ENCODE measurements around the gene NUDT2. TPM values are rescaled to one million over a fixed set of nuclear protein-coding genes. Genes with fewer than 3 reads are reported as not detected.

The NUDT2 gene
- total RNA-seq, 4 donors from 2014 or later = 14.1 to 55.5 (median 25.4) TPM

GRCh38 chr9:34382054-34382453, 52.7 kb downstream of the NUDT2 start:
- Histone ChIP-seq H3K36me3 (no peaks in the 10 kb centered on the region), H3K4me1 (peaks cover 0 to 39% (median 28%) of the 10 kb centered on the region in 4 donors), H3K27me3 (no peaks in the 10 kb centered on the region), H3K9me3 (no peaks in the 10 kb centered on the region), H3K27ac (no peak overlapping the region), H3K4me3 (no peak overlapping the region)
- DNase-seq (ENCODE audit: low spot score in 2 of 2) = no peak
- no peak for TF ChIP-seq EP300 (IDR thresholded peaks at IDR 0.05)
- TF ChIP-seq, protein P1, sequence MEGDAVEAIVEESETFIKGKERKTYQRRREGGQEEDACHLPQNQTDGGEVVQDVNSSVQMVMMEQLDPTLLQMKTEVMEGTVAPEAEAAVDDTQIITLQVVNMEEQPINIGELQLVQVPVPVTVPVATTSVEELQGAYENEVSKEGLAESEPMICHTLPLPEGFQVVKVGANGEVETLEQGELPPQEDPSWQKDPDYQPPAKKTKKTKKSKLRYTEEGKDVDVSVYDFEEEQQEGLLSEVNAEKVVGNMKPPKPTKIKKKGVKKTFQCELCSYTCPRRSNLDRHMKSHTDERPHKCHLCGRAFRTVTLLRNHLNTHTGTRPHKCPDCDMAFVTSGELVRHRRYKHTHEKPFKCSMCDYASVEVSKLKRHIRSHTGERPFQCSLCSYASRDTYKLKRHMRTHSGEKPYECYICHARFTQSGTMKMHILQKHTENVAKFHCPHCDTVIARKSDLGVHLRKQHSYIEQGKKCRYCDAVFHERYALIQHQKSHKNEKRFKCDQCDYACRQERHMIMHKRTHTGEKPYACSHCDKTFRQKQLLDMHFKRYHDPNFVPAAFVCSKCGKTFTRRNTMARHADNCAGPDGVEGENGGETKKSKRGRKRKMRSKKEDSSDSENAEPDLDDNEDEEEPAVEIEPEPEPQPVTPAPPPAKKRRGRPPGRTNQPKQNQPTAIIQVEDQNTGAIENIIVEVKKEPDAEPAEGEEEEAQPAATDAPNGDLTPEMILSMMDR (IDR thresholded peaks at IDR 0.05) = no peak
- no peak for TF ChIP-seq POLR2A (IDR thresholded peaks at IDR 0.05)
- 94 to 96% methylated on average over 5 of the region's 5 CpGs for WGBS, 2 donors

GRCh38 chr9:34382879-34383278, 53.5 kb downstream of the NUDT2 start:
- WGBS, 2 donors = 89 to 92% methylated on average over 3 of the region's 3 CpGs
- H3K9me3 ChIP-seq = no peaks in the 10 kb centered on the region
- H3K36me3 ChIP-seq = no peaks in the 10 kb centered on the region
- no peak overlapping the region for H3K4me3 ChIP-seq
- H3K4me1 ChIP-seq = peaks cover 0 to 31% (median 21%) of the 10 kb centered on the region in 4 donors
- TF ChIP-seq EP300 (IDR thresholded peaks at IDR 0.05) (no peak), POLR2A (IDR thresholded peaks at IDR 0.05) (no peak)
- TF ChIP-seq, protein P1 (IDR thresholded peaks at IDR 0.05) = no peak
- no peak for DNase-seq (ENCODE audit: low spot score in 2 of 2)
- H3K27me3 ChIP-seq = no peaks in the 10 kb centered on the region
- no peak overlapping the region for H3K27ac ChIP-seq

DNA sequence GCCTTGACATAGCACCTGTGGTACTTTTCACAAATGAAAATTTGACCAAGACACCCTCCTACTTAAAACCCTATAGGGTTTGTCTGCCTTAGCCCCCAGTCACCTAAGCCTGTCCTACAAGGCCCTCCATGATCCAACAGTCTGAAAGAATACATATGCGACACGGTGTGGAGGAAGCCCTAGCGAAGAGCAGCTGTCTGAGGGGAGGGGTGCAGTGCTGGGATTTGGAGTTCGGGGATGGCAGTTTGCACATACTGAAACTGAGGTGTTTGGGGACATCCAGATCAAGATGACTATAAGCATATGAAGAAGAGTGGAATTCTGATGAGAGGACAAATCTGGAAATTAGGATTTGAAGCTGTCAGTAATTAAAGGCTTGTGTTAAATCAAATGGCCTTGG, 54.5 kb downstream of the NUDT2 start:
- Histone ChIP-seq H3K27me3 (no peaks in the 10 kb centered on the region), H3K27ac (no peak overlapping the region), H3K9me3 (no peaks in the 10 kb centered on the region), H3K4me3 (no peak overlapping the region), H3K36me3 (no peaks in the 10 kb centered on the region), H3K4me1 (peaks cover 0 to 27% (median 21%) of the 10 kb centered on the region in 4 donors)
- no peak for DNase-seq (ENCODE audit: low spot score in 2 of 2)
- TF ChIP-seq POLR2A (IDR thresholded peaks at IDR 0.05) = no peak
- TF ChIP-seq, protein P1 (IDR thresholded peaks at IDR 0.05) = no peak
- no peak for TF ChIP-seq EP300 (IDR thresholded peaks at IDR 0.05)
- 80 to 90% methylated on average over 4 of the region's 4 CpGs for WGBS, 2 donors

DNA sequence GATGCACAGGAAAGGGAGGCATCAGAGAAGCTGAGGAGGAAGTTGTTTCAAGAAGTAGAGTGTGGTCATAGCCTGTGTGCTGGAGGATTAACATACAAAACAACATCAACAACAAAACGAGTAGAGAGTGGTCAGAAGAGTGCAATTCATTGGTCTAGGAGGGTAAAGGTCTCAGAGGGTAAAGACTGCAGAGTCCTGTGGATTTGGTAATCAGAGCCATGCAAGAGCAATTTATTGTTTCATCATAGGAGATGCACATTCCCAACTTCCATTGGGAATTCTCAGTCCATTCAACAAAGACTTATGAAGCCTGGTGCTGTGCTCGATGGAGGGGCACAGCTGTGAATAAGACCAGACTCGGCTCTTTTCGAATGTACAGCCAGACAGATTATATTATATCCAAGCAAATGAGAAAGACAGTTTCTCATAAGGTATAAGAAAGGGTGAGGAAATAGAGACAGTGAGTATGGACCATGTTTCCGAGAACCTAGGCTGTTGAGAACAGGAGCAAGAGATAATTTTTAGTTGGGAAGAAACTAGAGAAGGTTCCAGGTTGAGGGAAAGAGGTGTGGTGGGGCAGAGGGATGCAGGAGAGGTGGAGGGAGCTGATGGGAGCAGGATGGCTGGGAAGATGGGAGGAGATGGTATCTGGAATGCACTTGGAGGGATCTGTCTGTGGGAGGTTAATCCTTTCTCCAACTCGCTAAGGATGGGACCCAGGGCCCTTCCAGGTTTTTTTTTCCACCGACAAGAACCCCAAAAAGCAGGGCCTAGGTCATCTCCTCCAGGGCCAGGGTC, 55.2 kb downstream of the NUDT2 start:
- DNase-seq (ENCODE audit: low spot score in 2 of 2) = no peak
- H3K9me3 ChIP-seq = no peaks in the 10 kb centered on the region
- no peaks in the 10 kb centered on the region for H3K36me3 ChIP-seq
- no peak for TF ChIP-seq EP300 (IDR thresholded peaks at IDR 0.05)
- TF ChIP-seq POLR2A (IDR thresholded peaks at IDR 0.05) = no peak
- TF ChIP-seq, protein P1 (IDR thresholded peaks at IDR 0.05) = no peak
- no peak overlapping the region for H3K4me3 ChIP-seq
- 61 to 67% methylated on average over 7 of the region's 7 CpGs for WGBS, 2 donors
- peaks cover 0 to 20% (median 17%) of the 10 kb centered on the region in 4 donors for H3K4me1 ChIP-seq
- no peak overlapping the region for H3K27ac ChIP-seq
- no peaks in the 10 kb centered on the region for H3K27me3 ChIP-seq

GRCh38 chr9:34385561-34386230, 56.3 kb downstream of the NUDT2 start:
- WGBS, 2 donors = 89 to 92% methylated on average over 6 of the region's 6 CpGs
- no peak overlapping the region for H3K27ac ChIP-seq
- no peak overlapping the region for H3K4me3 ChIP-seq
- H3K36me3 ChIP-seq = no peaks in the 10 kb centered on the region
- H3K27me3 ChIP-seq = no peaks in the 10 kb centered on the region
- DNase-seq (ENCODE audit: low spot score in 2 of 2) = no peak
- H3K4me1 ChIP-seq = peaks cover 0 to 9% (median 6%) of the 10 kb centered on the region in 4 donors
- TF ChIP-seq, protein P1 (IDR thresholded peaks at IDR 0.05) = no peak
- no peak for TF ChIP-seq EP300 (IDR thresholded peaks at IDR 0.05)
- no peak for TF ChIP-seq POLR2A (IDR thresholded peaks at IDR 0.05)
- no peaks in the 10 kb centered on the region for H3K9me3 ChIP-seq

Measured in tibial nerve (tissue), 4 donors.